HCT116 (cell line): Measurements from ENCODE around the gene ALDH1A1. TPM values are rescaled to one million over a fixed set of nuclear protein-coding genes. Genes with fewer than 3 reads are reported as not detected.

Source experiments
- ATAC-seq: fragments of 200-7000 bp; cut with Tn5 transposase; 2 replicates; pipeline ENCODE4 v1.9.1; 2020; ENCODE audit warnings: mild to moderate bottlenecking, moderate library complexity
- BruUV-seq: library from RNA; stranded (reverse); fragments of 400-500 nt; replicated peaks from 2 replicates; lab custom pipeline; 2021; lab: Mats Ljungman, UMichigan
- CTCF ChIA-PET: fragments of 300-600 bp; sonication (Branson Sonifier 250); formaldehyde crosslinking; loops from one replicate; lab custom pipeline; 2021; ENCODE audit warnings: antibody characterized with exemption; lab: Charles Lee
- POLR2A ChIA-PET: fragments of 300-600, 350-600 bp; sonication (Branson Sonifier 250); formaldehyde crosslinking; loops from one replicate; lab custom pipeline; 2021; ENCODE audit warnings: antibody characterized with exemption; lab: Charles Lee
- RAD21 ChIA-PET, 2 experiments: fragments of 300-600 bp; sonication (Branson Sonifier 250); formaldehyde crosslinking; loops; one replicate each; lab custom pipeline; 2023; ENCODE audit warnings: low total read pairs in 2 of 2; ENCODE audit not compliant: uncharacterized antibody in 2 of 2, unreplicated experiment in 2 of 2, low non-redundant PET in 1 of 2; lab: Charles Lee
- DNase-seq: peaks from one replicate; pipeline ENCODE4 v3.0.0-alpha.2; 2010; ENCODE audit warnings: low read depth, low spot score
- H2AFZ ChIP-seq: fragments of 200-600 bp; shearing (Covaris generic), sonication (generic); 2 replicates; pipeline ENCODE4 v1.6.1; 2017; ENCODE audit warnings: low read depth, mixed run types, mixed read lengths, antibody characterized with exemption, low read length; ENCODE audit not compliant: poor library complexity, severe bottlenecking
- H3K27ac ChIP-seq: 2 replicates; pipeline ENCODE4 v1.5.1; 2012; ENCODE audit warnings: low read depth, low read length
- H3K27me3 ChIP-seq: fragments of 200-600 bp; sonication (generic); 2 replicates; pipeline ENCODE4 v1.6.1; 2016; ENCODE audit warnings: mixed run types, low read length, mixed read lengths; ENCODE audit not compliant: insufficient read depth
- H3K36me3 ChIP-seq, 2 experiments: fragments of 200-500 bp in 1 of 2; fragments of 200-600 bp in 1 of 2; sonication (Bioruptor generic) in 1 of 2; sonication (generic) in 1 of 2; 2 replicates each; pipeline versions ENCODE4 v1.5.1 to v1.6.1; 2014 to 2016; ENCODE audit warnings: low read length in 2 of 2, inconsistent platforms in 1 of 2, mixed read lengths in 1 of 2, mixed run types in 1 of 2; ENCODE audit not compliant: insufficient read depth in 2 of 2, control insufficient read depth in 1 of 2
- H3K4me1 ChIP-seq, 2 experiments: fragments of 200-600 bp in 1 of 2; sonication (generic) in 1 of 2; 2 replicates each; pipeline versions ENCODE4 v1.5.1 to v1.6.1; 2012 to 2017; ENCODE audit warnings: low read length in 2 of 2, inconsistent platforms in 1 of 2, mild to moderate bottlenecking in 1 of 2, mixed read lengths in 1 of 2, mixed run types in 1 of 2, moderate library complexity in 1 of 2; ENCODE audit not compliant: insufficient read depth in 2 of 2, control insufficient read depth in 1 of 2
- H3K4me2 ChIP-seq: fragments of 200-600 bp; sonication (generic); 2 replicates; pipeline ENCODE4 v1.6.1; 2017; ENCODE audit warnings: mixed run types, low read length, mixed read lengths
- H3K4me3 ChIP-seq, 2 experiments: fragments of 200-600 bp in 1 of 2; sonication (generic) in 1 of 2; replicated peaks in 1 of 2; 2 replicates each; pipeline ENCODE4 v1.5.1; 2011 to 2016; ENCODE audit warnings: low read length in 2 of 2, control low read depth in 1 of 2, low read depth in 1 of 2, mild to moderate bottlenecking in 1 of 2, mixed read lengths in 1 of 2, mixed run types in 1 of 2
- H3K79me2 ChIP-seq: fragments of 200-600 bp; sonication (generic); 2 replicates; pipeline ENCODE4 v1.6.1; 2017; ENCODE audit warnings: mild to moderate bottlenecking, mixed run types, low read length, moderate library complexity, mixed read lengths; ENCODE audit not compliant: insufficient read depth
- H3K9ac ChIP-seq: fragments of 200-600 bp; sonication (generic); 2 replicates; pipeline ENCODE4 v1.6.1; 2016; ENCODE audit warnings: low read length, mixed read lengths
- H3K9me2 ChIP-seq: fragments of 200-600 bp; sonication (generic), shearing (Covaris generic); 2 replicates; pipeline ENCODE4 v1.6.1; 2017; ENCODE audit warnings: mixed run types, mild to moderate bottlenecking, moderate library complexity; ENCODE audit not compliant: insufficient read depth
- H3K9me3 ChIP-seq, 2 experiments: fragments of 200-500 bp in 1 of 2; fragments of 200-600 bp in 1 of 2; sonication (Bioruptor generic) in 1 of 2; sonication (generic) in 1 of 2; 2 replicates each; pipeline ENCODE4 v1.6.1; 2014 to 2017; ENCODE audit warnings: low read length in 2 of 2, mixed read lengths in 2 of 2, inconsistent platforms in 1 of 2, low read depth in 1 of 2, mild to moderate bottlenecking in 1 of 2, mixed run types in 1 of 2, moderate library complexity in 1 of 2; ENCODE audit not compliant: control insufficient read depth in 1 of 2, insufficient read depth in 1 of 2
- H4K20me1 ChIP-seq: fragments of 200-600 bp; sonication (generic), shearing (Covaris generic); 2 replicates; pipeline ENCODE4 v1.6.1; 2017; ENCODE audit warnings: mixed run types, mild to moderate bottlenecking, moderate library complexity; ENCODE audit not compliant: insufficient read depth
- ATF3 ChIP-seq: IDR thresholded peaks from 2 replicates; pipeline ENCODE4 v1.6.1; 2012
- CBX3 ChIP-seq: IDR thresholded peaks from 2 replicates; pipeline ENCODE4 v1.6.1; 2012; ENCODE audit warnings: low read depth
- CEBPB ChIP-seq: IDR thresholded peaks from 2 replicates; pipeline ENCODE4 v1.6.1; 2012; ENCODE audit warnings: low read depth
- CTCF ChIP-seq, 3 experiments: fragments of 200-600 bp in 1 of 3; sonication (generic) in 1 of 3; IDR thresholded peaks in 2 of 3; conservative IDR thresholded peaks in 1 of 3; 2 replicates each; pipeline ENCODE4 v1.5.1; 2012 to 2017; ENCODE audit warnings: low read depth in 2 of 3, low read length in 2 of 3, antibody characterized with exemption in 1 of 3, borderline replicate concordance in 1 of 3, control low read depth in 1 of 3, mild to moderate bottlenecking in 1 of 3, mixed read lengths in 1 of 3, mixed run types in 1 of 3, moderate library complexity in 1 of 3; ENCODE audit not compliant: insufficient read depth in 1 of 3
- EGR1 ChIP-seq: IDR thresholded peaks from 2 replicates; pipeline ENCODE4 v1.6.1; 2012; ENCODE audit warnings: low read depth
- ELF1 ChIP-seq: IDR thresholded peaks from 2 replicates; pipeline ENCODE4 v1.6.1; 2012; ENCODE audit warnings: low read depth, borderline replicate concordance
- JUND ChIP-seq: IDR thresholded peaks from 2 replicates; pipeline ENCODE4 v1.6.1; 2012
- MAX ChIP-seq: IDR thresholded peaks from 2 replicates; pipeline ENCODE4 v1.6.1; 2012
- POLR2A ChIP-seq: IDR thresholded peaks from 2 replicates; pipeline ENCODE4 v1.7.0; 2011; ENCODE audit warnings: borderline replicate concordance; ENCODE audit not compliant: insufficient read depth, insufficient read length; ENCODE audit errors: extremely low read depth
- POLR2AphosphoS5 ChIP-seq: IDR thresholded peaks from 2 replicates; pipeline ENCODE4 v1.6.1; 2011; ENCODE audit warnings: mild to moderate bottlenecking, low read depth, low read length, moderate library complexity
- RAD21 ChIP-seq: IDR thresholded peaks from 2 replicates; pipeline ENCODE4 v1.6.1; 2012; ENCODE audit warnings: low read depth, mild to moderate bottlenecking
- SIN3A ChIP-seq: IDR thresholded peaks from 2 replicates; pipeline ENCODE4 v1.6.1; 2012; ENCODE audit warnings: low read depth
- SP1 ChIP-seq: IDR thresholded peaks from 2 replicates; pipeline ENCODE4 v1.6.1; 2012; ENCODE audit warnings: low read depth
- SRF ChIP-seq: IDR thresholded peaks from 2 replicates; pipeline ENCODE4 v1.6.1; 2012; ENCODE audit warnings: low read depth
- TCF7L2 ChIP-seq: IDR thresholded peaks from 2 replicates; pipeline ENCODE4 v1.7.0; 2011; ENCODE audit warnings: borderline replicate concordance, inconsistent platforms; ENCODE audit not compliant: insufficient read depth, insufficient read length; ENCODE audit errors: extremely low read depth
- YY1 ChIP-seq: IDR thresholded peaks from 2 replicates; pipeline ENCODE4 v1.6.1; 2011; ENCODE audit warnings: low read length, low read depth, moderate library complexity, mild to moderate bottlenecking; ENCODE audit not compliant: insufficient replicate concordance; ENCODE audit errors: extremely low read depth
- ZNF274 ChIP-seq: fragments of 200-500 bp; sonication (Bioruptor generic); IDR thresholded peaks from 2 replicates; pipeline ENCODE4 v1.6.1; 2014; ENCODE audit warnings: mild to moderate bottlenecking, low read depth, low read length, inconsistent platforms
- intact Hi-C: fragments of 100-400 bp; cut with micrococcal nuclease; formaldehyde crosslinking; loops from 2 replicates; pipeline ENCODE4 v1.10.0; 2022
- total RNA-seq: library from RNA; stranded (reverse); gene quantifications from one replicate; pipeline ENCODE4 v1.2.1, GENCODE V29; 2021; ENCODE audit not compliant: unreplicated experiment
- TF ChIP-seq, protein P1 (sequence below): IDR thresholded peaks from 2 replicates; pipeline ENCODE4 v1.6.1; 2012; ENCODE audit warnings: low read depth
- TF ChIP-seq, protein P2 (sequence below): IDR thresholded peaks from 2 replicates; pipeline ENCODE4 v1.6.1; 2011; ENCODE audit warnings: mild to moderate bottlenecking, low read length, moderate library complexity; ENCODE audit not compliant: insufficient replicate concordance; ENCODE audit errors: extremely low read depth

Gene ALDH1A1
- total RNA-seq, 1 experiment from 2014 or later = 0.44 TPM

- Histone ChIP-seq H4K20me1 (no peaks in the 10 kb centered on the region), H2AFZ (no peak overlapping the region), H3K9me2 (no peaks in the 10 kb centered on the region), H3K79me2 (no peaks in the 10 kb centered on the region), H3K4me2 (no peak overlapping the region), H3K4me1 (no peaks in the 10 kb centered on the region), H3K36me3 (no peaks in the 10 kb centered on the region), H3K4me3 (no peak overlapping the region), H3K27me3 (no peaks in the 10 kb centered on the region), H3K9me3 (no peaks in the 10 kb centered on the region), H3K9ac (no peak overlapping the region), H3K27ac (no peak overlapping the region)
- CTCF ChIA-PET = no interaction called here
- POLR2A ChIA-PET = no interaction called here
- no peak for DNase-seq
- intact Hi-C loops = no loop called here
- no TSS peak for BruUV-seq
- TF ChIP-seq CEBPB (no peak), MAX (no peak), SIN3A (no peak), SRF (no peak), POLR2AphosphoS5 (no peak), TCF7L2 (no peak), JUND (no peak), CTCF (IDR thresholded peaks at IDR 0.05 in 2 of 3, conservative IDR thresholded peaks at IDR 0.05 in 1 of 3; ENCODE audit: borderline replicate concordance in 1 of 3, insufficient read depth in 1 of 3, low read depth in 2 of 3, low read length in 2 of 3) (no peak), ELF1 (no peak), CBX3 (no peak), ZNF274 (no peak), ATF3 (no peak), YY1 (no peak), POLR2A (no peak), SP1 (no peak), RAD21 (no peak), EGR1 (no peak)
- TF ChIP-seq, protein P1, sequence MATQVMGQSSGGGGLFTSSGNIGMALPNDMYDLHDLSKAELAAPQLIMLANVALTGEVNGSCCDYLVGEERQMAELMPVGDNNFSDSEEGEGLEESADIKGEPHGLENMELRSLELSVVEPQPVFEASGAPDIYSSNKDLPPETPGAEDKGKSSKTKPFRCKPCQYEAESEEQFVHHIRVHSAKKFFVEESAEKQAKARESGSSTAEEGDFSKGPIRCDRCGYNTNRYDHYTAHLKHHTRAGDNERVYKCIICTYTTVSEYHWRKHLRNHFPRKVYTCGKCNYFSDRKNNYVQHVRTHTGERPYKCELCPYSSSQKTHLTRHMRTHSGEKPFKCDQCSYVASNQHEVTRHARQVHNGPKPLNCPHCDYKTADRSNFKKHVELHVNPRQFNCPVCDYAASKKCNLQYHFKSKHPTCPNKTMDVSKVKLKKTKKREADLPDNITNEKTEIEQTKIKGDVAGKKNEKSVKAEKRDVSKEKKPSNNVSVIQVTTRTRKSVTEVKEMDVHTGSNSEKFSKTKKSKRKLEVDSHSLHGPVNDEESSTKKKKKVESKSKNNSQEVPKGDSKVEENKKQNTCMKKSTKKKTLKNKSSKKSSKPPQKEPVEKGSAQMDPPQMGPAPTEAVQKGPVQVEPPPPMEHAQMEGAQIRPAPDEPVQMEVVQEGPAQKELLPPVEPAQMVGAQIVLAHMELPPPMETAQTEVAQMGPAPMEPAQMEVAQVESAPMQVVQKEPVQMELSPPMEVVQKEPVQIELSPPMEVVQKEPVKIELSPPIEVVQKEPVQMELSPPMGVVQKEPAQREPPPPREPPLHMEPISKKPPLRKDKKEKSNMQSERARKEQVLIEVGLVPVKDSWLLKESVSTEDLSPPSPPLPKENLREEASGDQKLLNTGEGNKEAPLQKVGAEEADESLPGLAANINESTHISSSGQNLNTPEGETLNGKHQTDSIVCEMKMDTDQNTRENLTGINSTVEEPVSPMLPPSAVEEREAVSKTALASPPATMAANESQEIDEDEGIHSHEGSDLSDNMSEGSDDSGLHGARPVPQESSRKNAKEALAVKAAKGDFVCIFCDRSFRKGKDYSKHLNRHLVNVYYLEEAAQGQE = no peak
- TF ChIP-seq, protein P2, sequence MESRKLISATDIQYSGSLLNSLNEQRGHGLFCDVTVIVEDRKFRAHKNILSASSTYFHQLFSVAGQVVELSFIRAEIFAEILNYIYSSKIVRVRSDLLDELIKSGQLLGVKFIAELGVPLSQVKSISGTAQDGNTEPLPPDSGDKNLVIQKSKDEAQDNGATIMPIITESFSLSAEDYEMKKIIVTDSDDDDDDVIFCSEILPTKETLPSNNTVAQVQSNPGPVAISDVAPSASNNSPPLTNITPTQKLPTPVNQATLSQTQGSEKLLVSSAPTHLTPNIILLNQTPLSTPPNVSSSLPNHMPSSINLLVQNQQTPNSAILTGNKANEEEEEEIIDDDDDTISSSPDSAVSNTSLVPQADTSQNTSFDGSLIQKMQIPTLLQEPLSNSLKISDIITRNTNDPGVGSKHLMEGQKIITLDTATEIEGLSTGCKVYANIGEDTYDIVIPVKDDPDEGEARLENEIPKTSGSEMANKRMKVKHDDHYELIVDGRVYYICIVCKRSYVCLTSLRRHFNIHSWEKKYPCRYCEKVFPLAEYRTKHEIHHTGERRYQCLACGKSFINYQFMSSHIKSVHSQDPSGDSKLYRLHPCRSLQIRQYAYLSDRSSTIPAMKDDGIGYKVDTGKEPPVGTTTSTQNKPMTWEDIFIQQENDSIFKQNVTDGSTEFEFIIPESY = no peak
- ATAC-seq = no peak
- RAD21 ChIA-PET = no interaction called here
These were observed 50.6 kb downstream of the ALDH1A1 start for GRCh38 chr9:72902268-72902667.
